ENCODE results near the gene COL27A1.

- TF ChIP-seq POLR2A (IDR thresholded peaks at IDR 0.05; ENCODE audit: low read length): no peak
- TF ChIP-seq GATA1 (IDR thresholded peaks at IDR 0.05; ENCODE audit: low read depth, low read length): no peak
These were observed 84.9 kb downstream of the COL27A1 start for GRCh38 chr9:114240216-114240615.

Measured in erythroblast (primary cell).